HEK293 (cell line): ENCODE measurements around the gene ZCCHC24.

Experiments
- HOXA7 ChIP-seq: sonication (generic); formaldehyde crosslinking; IDR thresholded peaks from 2 replicates; pipeline ENCODE4 v1.8.1; 2022; ENCODE audit warnings: missing genetic modification reagents, borderline replicate concordance
- INSM2 ChIP-seq: fragments of 450-650 bp; formaldehyde crosslinking; IDR thresholded peaks from 2 replicates; pipeline ENCODE4 v1.5.1; 2016; ENCODE audit warnings: missing biosample characterization, missing genetic modification characterization
- KLF16 ChIP-seq: fragments of 450-650 bp; formaldehyde crosslinking; IDR thresholded peaks from 2 replicates; pipeline ENCODE4 v1.5.1; 2017; ENCODE audit warnings: missing biosample characterization, missing genetic modification characterization
- KLF9 ChIP-seq: fragments of 450-650 bp; formaldehyde crosslinking; IDR thresholded peaks from 2 replicates; pipeline ENCODE4 v1.5.1; 2016; ENCODE audit warnings: missing biosample characterization, missing genetic modification characterization, low read depth
- REST ChIP-seq: fragments of 450-650 bp; formaldehyde crosslinking; IDR thresholded peaks from 2 replicates; pipeline ENCODE4 v1.5.1; 2016; ENCODE audit warnings: missing biosample characterization, missing genetic modification characterization
- SCRT2 ChIP-seq: fragments of 450-650 bp; formaldehyde crosslinking; IDR thresholded peaks from 2 replicates; pipeline ENCODE4 v1.5.1; 2016; ENCODE audit warnings: missing biosample characterization, missing genetic modification characterization
- ZBTB10 ChIP-seq: fragments of 450-650 bp; formaldehyde crosslinking; IDR thresholded peaks from 2 replicates; pipeline ENCODE4 v1.5.1; 2016; ENCODE audit warnings: missing biosample characterization, missing genetic modification characterization
- ZEB2 ChIP-seq: fragments of 450-650 bp; formaldehyde crosslinking; IDR thresholded peaks from 2 replicates; pipeline ENCODE4 v1.5.1; 2016; ENCODE audit warnings: missing biosample characterization, missing genetic modification characterization
- ZFP69B ChIP-seq: fragments of 450-650 bp; formaldehyde crosslinking; IDR thresholded peaks from 2 replicates; pipeline ENCODE4 v1.5.1; 2016; ENCODE audit warnings: missing biosample characterization, missing genetic modification characterization
- ZNF112 ChIP-seq: fragments of 450-650 bp; formaldehyde crosslinking; IDR thresholded peaks from 2 replicates; pipeline ENCODE4 v1.5.0; 2017; ENCODE audit warnings: missing biosample characterization, missing genetic modification characterization
- ZNF24 ChIP-seq: fragments of 450-650 bp; formaldehyde crosslinking; IDR thresholded peaks from 2 replicates; pipeline ENCODE4 v1.5.1; 2016; ENCODE audit warnings: missing biosample characterization, missing genetic modification characterization
- ZNF26 ChIP-seq: fragments of 450-650 bp; formaldehyde crosslinking; IDR thresholded peaks from 2 replicates; pipeline ENCODE4 v1.5.1; 2016; ENCODE audit warnings: missing biosample characterization, missing genetic modification characterization
- ZNF423 ChIP-seq: fragments of 450-650 bp; formaldehyde crosslinking; IDR thresholded peaks from 2 replicates; pipeline ENCODE4 v1.5.1; 2016; ENCODE audit warnings: missing biosample characterization, missing genetic modification characterization
- ZNF596 ChIP-seq: fragments of 450-650 bp; IDR thresholded peaks from 2 replicates; pipeline ENCODE4 v1.5.0; 2018; ENCODE audit warnings: missing biosample characterization, mild to moderate bottlenecking, missing genetic modification characterization, moderate library complexity
- TF ChIP-seq, protein P1 (sequence below): fragments of 450-650 bp; formaldehyde crosslinking; IDR thresholded peaks from 2 replicates; pipeline ENCODE4 v1.5.1; 2017; ENCODE audit warnings: missing biosample characterization, missing genetic modification characterization
- TF ChIP-seq, protein P2 (sequence below): fragments of 450-650 bp; formaldehyde crosslinking; IDR thresholded peaks from 2 replicates; pipeline ENCODE4 v1.5.1; 2016; ENCODE audit warnings: missing biosample characterization, missing genetic modification characterization, borderline replicate concordance
- TF ChIP-seq, protein P3 (sequence below): fragments of 450-650 bp; formaldehyde crosslinking; IDR thresholded peaks from 2 replicates; pipeline ENCODE4 v1.5.1; 2017; ENCODE audit warnings: missing biosample characterization, mild to moderate bottlenecking, missing genetic modification characterization, moderate library complexity

Gene ZCCHC24

GRCh38 chr10:79445977-79446757 lies 743 bp upstream of the ZCCHC24 start (continued):
- TF ChIP-seq, protein P1, sequence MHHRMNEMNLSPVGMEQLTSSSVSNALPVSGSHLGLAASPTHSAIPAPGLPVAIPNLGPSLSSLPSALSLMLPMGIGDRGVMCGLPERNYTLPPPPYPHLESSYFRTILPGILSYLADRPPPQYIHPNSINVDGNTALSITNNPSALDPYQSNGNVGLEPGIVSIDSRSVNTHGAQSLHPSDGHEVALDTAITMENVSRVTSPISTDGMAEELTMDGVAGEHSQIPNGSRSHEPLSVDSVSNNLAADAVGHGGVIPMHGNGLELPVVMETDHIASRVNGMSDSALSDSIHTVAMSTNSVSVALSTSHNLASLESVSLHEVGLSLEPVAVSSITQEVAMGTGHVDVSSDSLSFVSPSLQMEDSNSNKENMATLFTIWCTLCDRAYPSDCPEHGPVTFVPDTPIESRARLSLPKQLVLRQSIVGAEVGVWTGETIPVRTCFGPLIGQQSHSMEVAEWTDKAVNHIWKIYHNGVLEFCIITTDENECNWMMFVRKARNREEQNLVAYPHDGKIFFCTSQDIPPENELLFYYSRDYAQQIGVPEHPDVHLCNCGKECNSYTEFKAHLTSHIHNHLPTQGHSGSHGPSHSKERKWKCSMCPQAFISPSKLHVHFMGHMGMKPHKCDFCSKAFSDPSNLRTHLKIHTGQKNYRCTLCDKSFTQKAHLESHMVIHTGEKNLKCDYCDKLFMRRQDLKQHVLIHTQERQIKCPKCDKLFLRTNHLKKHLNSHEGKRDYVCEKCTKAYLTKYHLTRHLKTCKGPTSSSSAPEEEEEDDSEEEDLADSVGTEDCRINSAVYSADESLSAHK = peak; percentile 61; the same call in 1 of the 2 replicates
- TF ChIP-seq HOXA7 (CRISPR knock-in tag) (no peak), ZNF423 (tag by site-specific recombination) (no peak; the same call in 1 of the 2 replicates), ZNF596 (tag by site-specific recombination) (peak; percentile 15; the same call in 1 of the 2 replicates), ZFP69B (tag by site-specific recombination) (peak; percentile 83), REST (tag by site-specific recombination) (peak; percentile 45), KLF9 (tag by site-specific recombination) (peak; percentile 69; the same call in 1 of the 2 replicates), ZNF112 (tag by site-specific recombination) (no peak), ZBTB10 (tag by site-specific recombination) (peak; percentile 56; the same call in 1 of the 2 replicates), INSM2 (tag by site-specific recombination) (peak; percentile 88), KLF16 (peak; percentile 71), ZNF24 (tag by site-specific recombination) (peak; percentile 80), SCRT2 (tag by site-specific recombination) (no peak), ZEB2 (tag by site-specific recombination) (peak; percentile 91), ZNF26 (no peak)
- TF ChIP-seq, protein P2, sequence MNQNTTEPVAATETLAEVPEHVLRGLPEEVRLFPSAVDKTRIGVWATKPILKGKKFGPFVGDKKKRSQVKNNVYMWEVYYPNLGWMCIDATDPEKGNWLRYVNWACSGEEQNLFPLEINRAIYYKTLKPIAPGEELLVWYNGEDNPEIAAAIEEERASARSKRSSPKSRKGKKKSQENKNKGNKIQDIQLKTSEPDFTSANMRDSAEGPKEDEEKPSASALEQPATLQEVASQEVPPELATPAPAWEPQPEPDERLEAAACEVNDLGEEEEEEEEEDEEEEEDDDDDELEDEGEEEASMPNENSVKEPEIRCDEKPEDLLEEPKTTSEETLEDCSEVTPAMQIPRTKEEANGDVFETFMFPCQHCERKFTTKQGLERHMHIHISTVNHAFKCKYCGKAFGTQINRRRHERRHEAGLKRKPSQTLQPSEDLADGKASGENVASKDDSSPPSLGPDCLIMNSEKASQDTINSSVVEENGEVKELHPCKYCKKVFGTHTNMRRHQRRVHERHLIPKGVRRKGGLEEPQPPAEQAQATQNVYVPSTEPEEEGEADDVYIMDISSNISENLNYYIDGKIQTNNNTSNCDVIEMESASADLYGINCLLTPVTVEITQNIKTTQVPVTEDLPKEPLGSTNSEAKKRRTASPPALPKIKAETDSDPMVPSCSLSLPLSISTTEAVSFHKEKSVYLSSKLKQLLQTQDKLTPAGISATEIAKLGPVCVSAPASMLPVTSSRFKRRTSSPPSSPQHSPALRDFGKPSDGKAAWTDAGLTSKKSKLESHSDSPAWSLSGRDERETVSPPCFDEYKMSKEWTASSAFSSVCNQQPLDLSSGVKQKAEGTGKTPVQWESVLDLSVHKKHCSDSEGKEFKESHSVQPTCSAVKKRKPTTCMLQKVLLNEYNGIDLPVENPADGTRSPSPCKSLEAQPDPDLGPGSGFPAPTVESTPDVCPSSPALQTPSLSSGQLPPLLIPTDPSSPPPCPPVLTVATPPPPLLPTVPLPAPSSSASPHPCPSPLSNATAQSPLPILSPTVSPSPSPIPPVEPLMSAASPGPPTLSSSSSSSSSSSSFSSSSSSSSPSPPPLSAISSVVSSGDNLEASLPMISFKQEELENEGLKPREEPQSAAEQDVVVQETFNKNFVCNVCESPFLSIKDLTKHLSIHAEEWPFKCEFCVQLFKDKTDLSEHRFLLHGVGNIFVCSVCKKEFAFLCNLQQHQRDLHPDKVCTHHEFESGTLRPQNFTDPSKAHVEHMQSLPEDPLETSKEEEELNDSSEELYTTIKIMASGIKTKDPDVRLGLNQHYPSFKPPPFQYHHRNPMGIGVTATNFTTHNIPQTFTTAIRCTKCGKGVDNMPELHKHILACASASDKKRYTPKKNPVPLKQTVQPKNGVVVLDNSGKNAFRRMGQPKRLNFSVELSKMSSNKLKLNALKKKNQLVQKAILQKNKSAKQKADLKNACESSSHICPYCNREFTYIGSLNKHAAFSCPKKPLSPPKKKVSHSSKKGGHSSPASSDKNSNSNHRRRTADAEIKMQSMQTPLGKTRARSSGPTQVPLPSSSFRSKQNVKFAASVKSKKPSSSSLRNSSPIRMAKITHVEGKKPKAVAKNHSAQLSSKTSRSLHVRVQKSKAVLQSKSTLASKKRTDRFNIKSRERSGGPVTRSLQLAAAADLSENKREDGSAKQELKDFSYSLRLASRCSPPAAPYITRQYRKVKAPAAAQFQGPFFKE = no peak
- TF ChIP-seq, protein P3, sequence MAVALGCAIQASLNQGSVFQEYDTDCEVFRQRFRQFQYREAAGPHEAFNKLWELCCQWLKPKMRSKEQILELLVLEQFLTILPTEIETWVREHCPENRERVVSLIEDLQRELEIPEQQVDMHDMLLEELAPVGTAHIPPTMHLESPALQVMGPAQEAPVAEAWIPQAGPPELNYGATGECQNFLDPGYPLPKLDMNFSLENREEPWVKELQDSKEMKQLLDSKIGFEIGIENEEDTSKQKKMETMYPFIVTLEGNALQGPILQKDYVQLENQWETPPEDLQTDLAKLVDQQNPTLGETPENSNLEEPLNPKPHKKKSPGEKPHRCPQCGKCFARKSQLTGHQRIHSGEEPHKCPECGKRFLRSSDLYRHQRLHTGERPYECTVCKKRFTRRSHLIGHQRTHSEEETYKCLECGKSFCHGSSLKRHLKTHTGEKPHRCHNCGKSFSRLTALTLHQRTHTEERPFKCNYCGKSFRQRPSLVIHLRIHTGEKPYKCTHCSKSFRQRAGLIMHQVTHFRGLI (tag by site-specific recombination) = peak; percentile 91
